Caki2 (cell line): ENCODE measurements around the gene CCND2. TPM values are rescaled to one million over a fixed set of nuclear protein-coding genes. Genes with fewer than 3 reads are reported as not detected.

ENCODE experiments used
- DNase-seq: peaks from one replicate; pipeline ENCODE4 v3.0.0-alpha.2; 2015; ENCODE audit warnings: low read depth
- in situ Hi-C: cut with HindIII; loops from 2 replicates; pipeline ENCODE4 v1.10.0; 2016; ENCODE audit warnings: low sequenced_read_pairs, low pct_unique_long_range_greater_than_20kb, mixed read lengths
- total RNA-seq: library from RNA; depleted of rRNA; stranded (reverse); fragments of >200 nt; shearing (Covaris generic); gene quantifications from 2 replicates; pipeline ENCODE4 v1.2.3, GENCODE V29; 2014; ENCODE audit warnings: low replicate concordance

Gene CCND2
- total RNA-seq, 1 experiment from 2014 or later, result 0.03 TPM

DNA sequence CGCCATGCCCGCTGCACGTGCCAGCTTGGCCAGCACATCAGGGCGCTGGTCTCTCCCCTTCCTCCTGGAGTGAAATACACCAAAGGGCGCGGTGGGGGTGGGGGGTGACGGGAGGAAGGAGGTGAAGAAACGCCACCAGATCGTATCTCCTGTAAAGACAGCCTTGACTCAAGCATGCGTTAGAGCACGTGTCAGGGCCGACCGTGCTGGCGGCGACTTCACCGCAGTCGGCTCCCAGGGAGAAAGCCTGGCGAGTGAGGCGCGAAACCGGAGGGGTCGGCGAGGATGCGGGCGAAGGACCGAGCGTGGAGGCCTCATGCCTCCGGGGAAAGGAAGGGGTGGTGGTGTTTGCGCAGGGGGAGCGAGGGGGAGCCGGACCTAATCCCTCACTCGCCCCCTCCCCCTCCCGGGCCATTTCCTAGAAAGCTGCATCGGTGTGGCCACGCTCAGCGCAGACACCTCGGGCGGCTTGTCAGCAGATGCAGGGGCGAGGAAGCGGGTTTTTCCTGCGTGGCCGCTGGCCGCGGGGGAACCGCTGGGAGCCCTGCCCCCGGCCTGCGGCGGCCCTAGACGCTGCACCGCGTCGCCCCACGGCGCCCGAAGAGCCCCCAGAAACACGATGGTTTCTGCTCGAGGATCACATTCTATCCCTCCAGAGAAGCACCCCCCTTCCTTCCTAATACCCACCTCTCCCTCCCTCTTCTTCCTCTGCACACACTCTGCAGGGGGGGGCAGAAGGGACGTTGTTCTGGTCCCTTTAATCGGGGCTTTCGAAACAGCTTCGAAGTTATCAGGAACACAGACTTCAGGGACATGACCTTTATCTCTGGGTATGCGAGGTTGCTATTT lies 914 bp upstream of the CCND2 start:
- peak; percentile 50 for DNase-seq
- in situ Hi-C loops, result loop anchor here (25.0 kb wide), 1 partner anchor 385 kb away; no protein-coding TSS in a partner anchor

DNA sequence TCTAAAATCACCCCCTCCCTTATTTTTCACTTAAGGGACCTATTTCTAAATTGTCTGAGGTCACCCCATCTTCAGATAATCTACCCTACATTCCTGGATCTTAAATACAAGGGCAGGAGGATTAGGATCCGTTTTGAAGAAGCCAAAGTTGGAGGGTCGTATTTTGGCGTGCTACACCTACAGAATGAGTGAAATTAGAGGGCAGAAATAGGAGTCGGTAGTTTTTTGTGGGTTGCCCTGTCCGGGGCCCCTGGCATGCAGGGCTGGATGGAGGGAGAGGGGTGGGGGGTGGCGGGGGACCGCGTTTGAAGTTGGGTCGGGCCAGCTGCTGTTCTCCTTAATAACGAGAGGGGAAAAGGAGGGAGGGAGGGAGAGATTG lies 300 bp upstream of the CCND2 start:
- DNase-seq, result no peak
- in situ Hi-C loops, result loop anchor here (25.0 kb wide), 1 partner anchor 386 kb away; no protein-coding TSS in a partner anchor

DNA sequence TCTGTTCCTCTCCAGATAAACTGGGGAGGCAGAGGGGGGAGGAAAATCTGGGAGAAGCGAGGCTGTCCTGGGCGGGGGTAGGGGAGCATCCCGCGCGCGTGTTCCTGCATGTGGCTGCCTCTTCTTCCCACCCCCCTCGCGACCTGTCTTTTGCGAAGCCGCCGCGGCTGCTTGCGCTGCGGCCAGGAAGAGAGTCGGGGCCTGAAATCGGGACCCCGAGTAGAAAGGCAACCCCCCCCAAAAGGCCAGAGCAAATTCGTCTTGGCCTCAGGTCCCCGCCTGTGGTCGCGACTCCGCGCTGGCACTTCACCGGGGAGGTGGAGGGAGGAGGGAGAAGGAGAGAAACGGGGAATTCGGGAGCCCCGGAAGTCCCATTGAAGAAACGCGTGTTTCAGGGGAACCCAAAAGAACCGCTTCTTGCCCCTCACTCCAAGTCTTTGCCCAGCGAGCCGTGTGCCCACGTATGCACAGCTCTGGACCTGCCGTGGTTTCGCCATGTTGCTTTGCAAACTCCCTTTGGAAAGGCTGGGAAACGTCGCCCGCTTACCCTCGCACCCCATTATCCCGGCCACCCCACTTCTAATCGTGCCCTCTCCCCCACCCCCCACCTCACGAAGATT lies 944 bp downstream of the CCND2 start:
- DNase-seq, result no peak
- in situ Hi-C loops, result loop anchor here (25.0 kb wide), 1 partner anchor 387 kb away; no protein-coding TSS in a partner anchor

DNA sequence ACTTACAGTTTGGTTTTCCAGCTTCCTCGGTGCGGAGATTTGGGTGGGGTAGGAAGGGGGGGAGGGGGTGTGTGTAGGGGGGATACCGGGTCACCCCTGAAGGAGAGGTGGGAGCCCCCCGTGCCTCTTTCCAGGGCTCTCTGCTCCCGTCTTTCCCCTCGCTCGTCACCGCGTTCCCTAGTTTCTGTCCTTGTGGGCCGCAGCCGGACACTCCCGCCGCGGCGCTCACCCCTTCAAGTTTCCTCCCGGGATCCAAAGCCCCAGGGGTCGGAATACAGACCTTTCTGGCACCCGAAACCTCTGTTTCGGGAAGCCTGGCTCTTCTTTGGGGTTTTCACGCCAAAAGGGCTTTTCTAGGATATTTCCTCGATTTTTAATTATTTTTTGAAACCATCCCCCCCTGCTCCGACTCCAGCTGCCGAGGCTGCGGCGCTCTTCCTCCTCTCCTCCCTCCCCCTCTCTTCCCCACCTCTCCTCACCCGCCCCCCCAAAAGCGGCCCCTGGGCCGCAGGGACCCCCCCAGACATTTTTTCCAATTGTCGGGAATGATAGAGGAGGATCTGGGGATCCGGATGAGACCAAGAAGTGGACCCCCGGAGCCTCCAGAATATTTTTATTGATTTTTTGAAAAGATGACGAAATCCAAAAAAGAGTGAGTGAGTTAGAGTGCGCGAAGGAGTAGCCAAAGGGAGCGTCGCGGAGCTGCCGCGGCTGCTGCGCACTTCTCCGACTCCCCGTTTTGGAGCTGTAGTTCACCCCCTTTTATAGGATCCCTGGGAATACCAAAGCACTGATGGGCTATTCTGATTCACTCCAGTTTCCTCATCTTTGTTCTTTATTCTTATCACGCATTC lies 1.7 kb downstream of the CCND2 start:
- DNase-seq, result no peak

DNA sequence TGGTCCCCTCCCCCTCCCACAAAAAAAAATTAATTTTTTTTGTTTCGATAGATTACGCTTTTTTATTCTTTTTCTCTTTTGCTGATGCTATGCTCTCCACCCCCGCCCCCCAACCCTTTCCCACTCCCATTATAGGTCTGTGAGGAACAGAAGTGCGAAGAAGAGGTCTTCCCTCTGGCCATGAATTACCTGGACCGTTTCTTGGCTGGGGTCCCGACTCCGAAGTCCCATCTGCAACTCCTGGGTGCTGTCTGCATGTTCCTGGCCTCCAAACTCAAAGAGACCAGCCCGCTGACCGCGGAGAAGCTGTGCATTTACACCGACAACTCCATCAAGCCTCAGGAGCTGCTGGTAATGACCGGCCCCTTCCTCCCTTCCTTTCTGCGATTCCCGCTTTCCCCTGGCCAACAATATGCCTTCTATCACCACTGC lies 2.3 kb downstream of the CCND2 start:
- DNase-seq, result no peak
- in situ Hi-C loops, result no loop called here

More for the DNA sequence above, 1.7 kb downstream of the CCND2 start:
- in situ Hi-C loops, result no loop called here

DNA sequence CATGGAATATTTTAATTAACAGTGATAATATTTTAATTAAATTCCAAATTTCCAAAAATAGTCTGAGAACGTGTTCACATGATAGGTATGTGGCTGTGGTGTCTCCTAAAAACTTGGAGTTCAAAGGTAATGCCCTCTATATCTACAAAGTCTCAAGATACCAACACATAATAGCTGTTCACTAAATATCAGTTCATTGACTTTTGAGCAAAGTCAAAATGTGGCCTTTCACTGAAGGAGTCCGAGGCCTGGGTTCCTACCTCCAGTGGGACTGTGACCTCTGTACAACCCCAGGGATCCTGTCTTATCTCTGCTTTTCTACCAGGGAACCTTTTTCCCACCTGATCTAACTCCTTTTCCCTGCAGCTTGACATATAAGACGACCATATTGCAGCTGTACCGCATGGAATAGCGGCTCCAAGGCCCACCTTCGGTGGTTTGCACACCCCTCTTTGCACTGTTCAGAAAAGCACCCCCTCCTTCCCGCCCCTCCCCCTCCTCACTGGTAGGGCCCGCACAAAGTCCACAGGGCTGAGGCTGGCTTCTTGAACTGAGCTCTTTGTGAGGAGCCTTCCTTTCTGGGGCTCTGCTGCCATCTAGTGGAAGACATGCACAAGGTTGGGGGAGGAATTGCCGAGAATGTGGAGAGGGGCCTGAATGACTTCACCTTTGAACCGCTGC lies 3.1 kb downstream of the CCND2 start:
- DNase-seq, result peak; percentile 66
- in situ Hi-C loops, result no loop called here

DNA sequence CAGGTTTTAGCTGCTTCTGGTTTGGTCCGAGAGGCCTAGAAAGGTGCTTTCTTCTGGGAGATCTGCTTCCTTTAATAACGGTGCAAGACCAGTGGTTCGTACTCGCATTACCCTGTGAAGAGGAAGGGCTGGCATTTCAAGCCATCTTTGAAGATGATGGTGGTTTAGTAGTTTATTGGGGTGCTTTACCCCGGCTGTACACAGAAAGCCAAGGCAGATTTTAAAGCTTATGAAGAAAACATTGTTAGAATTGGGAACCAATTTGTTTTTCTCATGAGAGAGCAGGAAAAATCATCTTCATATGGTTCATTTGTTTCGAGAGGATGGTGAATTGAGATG lies 3.6 kb downstream of the CCND2 start:
- in situ Hi-C loops, result no loop called here
- DNase-seq, result no peak

DNA sequence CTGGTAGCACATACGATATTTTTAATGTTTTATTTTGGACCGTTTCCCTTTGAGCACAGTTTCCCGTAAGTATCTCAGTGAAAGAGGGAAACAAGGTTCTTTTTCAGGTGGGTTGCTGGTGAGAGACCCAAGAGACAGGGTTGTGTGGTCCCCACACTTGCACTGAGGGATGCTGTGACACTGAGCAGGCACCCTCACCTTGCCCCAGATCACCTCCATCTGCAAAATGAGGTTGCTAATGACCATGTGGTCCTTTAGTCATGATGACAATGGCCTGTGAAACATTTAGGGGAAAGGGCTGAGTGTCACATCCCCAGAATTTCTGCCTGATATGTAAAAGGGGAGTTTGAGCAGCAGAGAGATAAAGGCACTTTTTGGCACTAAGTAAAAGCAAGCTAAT lies 4.3 kb downstream of the CCND2 start:
- in situ Hi-C loops, result no loop called here
- DNase-seq, result no peak

DNA sequence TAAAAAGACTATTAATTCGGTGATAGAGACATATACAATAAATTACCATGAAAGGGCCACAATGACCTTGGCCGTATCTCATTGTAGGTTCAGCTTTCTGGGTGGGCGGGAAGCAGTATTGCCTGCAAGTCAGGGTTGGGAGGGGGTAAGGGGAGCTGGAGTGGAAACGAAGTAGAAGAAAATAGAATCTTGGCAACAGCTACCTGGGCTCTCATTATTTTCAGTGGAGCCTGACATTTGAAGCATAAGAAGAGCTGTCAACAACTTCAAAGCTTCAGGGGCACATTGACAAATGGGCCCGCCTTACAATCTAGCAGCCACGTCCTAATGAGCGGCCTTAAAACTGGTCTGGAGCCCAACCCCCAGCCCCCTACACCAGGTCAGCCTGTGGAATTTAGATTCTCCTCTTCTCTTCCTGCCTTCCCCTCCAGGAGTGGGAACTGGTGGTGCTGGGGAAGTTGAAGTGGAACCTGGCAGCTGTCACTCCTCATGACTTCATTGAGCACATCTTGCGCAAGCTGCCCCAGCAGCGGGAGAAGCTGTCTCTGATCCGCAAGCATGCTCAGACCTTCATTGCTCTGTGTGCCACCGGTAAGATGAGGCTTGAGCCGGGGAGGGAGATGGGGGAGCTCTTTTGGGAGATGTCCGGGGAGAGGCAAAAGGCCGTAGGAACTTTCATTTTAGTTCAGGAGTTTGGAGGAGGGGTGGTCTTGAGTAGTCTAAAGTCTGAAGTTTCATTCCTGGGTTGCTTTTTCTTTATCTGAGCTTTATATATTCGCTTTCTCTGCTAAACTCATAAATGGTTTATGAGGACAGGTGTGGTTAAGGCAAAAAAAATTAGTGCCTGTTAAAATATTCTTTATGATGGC lies 5.0 kb downstream of the CCND2 start:
- in situ Hi-C loops, result no loop called here
- DNase-seq, result no peak

DNA sequence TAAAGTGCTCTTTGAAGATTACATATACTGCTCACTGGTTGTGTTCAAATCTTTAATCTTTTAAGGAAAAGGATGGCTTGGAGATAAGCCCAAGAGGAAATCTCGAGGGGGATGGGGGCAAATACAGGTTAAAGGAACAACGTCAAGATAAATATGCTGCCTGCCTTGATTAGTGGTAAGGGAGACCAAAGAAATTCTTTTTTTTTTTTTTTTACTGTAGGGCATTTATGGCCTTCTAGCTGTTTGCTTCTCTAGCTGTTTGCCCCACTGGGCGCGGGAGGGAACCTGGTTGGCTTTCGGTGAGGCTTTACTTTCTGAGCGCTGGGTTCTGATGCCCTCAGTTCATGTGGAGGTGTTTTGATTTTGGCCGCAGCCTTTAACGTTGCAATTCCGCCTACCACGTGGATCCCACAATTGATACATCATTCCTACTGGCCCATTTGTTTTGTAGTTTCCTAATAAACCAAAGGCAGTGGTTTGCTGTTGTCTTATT lies 5.7 kb downstream of the CCND2 start:
- in situ Hi-C loops, result no loop called here
- DNase-seq, result no peak

DNA sequence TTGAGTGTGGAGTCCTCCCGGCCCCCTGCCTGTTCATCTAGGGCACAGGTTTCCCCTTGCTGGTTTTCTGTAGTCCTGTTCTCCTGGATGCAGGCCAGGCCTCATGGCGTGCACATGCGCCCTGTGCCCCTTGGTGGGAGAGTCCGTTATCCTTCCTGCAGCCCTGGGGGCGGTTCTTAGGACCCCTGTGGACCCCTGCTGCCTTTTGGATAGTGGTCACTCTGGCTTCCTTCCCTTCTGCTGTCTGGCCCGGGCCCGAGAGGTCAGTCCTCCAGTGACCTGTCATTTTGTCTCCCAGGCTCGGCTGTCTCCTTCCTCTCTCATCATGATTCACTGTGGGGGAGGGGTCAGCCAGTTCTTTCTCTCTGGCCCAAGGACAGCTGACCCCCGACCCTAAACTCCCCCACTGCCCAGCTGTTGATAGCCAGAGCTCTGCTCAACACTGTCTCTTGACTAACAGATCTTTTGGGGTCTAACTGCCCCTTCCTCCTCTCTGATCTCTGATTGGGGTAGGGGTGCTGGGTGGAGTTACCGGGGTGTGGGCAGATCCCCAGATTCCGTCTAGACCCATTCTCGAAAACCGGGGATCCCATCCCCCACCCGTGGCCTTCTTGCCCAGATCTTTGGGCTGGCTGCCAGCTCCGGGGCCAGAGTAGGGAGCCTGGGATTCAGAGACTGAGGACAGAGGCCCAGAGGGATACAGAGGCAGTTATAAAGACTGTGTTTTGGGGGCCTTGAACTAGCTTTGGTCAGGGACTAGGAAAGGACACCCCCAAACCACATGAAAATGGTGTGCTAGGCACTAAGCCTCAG lies 7.0 kb downstream of the CCND2 start:
- in situ Hi-C loops, result no loop called here
- DNase-seq, result no peak

DNA sequence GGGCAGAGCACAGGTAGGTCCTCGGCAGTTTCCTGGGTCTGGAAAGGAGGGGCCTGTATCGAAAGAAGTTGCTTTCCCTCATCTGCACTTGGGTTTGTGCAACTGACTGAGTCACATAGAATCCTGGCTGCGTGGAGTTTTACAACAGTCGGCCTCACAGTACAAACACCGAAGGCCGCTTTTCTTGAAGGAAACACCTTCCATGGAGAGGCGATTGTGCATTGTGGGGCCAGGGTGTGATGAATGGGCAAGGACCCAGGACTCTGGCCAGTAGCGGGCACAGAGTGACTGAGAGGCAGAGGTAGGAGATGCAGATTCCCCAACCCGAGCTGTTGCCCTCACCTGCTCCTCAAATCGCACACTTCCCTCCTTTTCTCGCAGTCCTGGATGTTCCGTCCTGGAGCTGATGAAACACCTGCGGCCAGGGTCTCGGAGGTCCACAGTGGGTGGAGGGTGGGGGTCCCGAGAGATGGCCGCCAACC lies 7.7 kb downstream of the CCND2 start:
- in situ Hi-C loops, result no loop called here
- no peak for DNase-seq

DNA sequence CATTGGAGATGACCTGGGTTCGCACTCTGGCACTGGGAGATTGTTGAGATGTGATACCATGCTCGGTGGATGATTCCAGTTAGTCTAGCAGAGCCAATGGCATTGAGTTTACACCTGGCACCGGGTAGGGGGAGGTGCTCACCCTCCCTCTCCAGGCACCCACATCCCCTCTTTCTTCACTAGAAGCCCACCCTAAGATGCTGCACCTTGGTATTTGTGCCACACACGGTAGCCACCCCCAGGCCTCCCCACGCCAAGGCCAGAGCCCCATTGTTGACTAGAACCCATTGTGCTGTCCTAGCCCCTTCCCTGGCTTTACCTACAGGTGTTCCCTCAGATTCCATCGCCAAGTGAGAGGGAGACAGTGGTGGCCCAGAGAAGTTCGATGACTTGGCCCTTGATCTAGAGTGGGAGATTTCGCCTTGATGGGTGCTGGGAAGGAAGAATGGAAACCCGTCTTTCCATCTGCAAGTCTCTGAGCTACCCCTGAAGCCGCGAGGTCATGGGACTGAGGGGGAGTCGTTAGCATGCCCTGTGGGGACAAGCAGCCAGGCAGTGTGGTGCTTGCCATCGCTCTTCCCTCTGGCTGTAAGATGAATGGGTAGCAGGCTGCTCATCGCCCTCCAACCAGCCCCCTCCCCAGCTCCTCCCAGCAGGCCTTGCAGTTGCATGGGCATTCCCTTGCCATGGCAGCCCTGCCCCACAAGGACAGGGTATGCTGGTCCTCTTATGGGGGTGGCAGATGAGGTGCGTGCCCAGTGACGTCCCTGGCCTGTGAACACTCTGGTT lies 8.7 kb downstream of the CCND2 start:
- DNase-seq, result no peak
- in situ Hi-C loops, result no loop called here

DNA sequence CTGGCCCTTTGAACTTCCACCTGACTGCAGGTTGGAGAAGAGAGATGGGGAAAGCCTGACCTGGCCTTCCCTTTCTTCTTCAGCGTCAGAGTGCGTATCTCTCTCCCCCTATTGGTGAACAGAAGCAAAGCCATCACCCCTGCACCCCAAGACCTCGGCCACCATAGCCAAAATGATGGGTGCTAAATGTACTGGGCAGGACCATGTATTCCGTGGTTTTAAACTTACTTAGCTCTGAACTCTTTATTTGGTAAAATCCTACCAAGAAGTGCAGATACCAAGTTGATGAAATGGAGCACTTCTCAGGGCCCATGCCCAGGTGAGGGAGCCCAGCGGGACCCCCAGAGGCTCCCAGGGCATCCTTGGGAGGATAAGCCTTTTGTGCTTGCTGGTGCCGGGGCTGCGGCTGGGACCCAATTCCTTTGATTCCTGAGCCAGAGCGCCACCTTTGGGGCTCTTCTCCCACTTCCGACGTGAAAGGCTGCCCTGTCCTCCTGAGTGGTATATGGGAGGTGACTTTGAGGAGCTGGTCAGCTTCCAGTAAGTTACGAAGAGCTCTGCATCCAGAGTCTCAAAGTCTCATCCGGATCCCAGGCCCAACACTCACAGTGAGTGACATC lies 9.4 kb downstream of the CCND2 start:
- in situ Hi-C loops, result no loop called here
- DNase-seq, result no peak

DNA sequence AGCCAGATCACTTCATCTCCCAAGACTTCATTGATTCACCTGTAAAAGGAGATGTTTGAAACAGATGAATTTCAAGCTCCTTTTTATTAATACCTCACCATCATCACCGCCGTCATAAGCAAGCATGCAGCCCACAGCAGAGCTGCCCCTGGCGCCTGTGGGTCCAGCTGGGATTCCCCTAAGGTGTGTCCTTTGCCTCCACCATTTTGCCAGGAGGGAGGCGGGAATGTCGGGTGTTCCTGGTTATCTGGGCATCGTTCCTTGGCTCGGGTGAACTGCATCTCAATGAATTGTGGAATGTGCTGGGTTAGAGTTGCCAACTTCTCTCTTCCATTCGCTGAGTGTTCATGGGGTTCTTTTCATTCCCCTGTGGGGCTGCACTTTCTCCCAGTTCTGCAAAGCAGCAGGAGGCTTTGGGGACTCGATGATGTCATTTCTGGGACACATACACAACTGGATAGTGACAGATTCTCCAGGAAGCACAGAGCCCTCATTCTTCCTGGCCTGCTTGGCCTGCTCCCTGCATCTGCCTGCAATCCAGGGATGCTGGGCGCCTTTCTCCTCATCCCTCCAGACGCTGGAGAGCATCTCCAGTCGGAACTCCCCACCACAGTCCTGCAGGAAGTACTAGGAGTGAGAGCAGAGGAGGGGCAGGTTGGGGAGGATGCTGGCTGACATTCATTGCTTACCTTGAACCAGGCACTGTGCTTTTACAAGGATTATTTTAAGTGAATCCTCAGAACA lies 10.1 kb downstream of the CCND2 start:
- in situ Hi-C loops, result no loop called here
- no peak for DNase-seq
